K562 (cell line): ENCODE results near the gene LRRC71. TPM values are rescaled to one million over a fixed set of nuclear protein-coding genes. Genes with fewer than 3 reads are reported as not detected.

Experiments used
- CTBP1 ChIP-seq: fragments of 450-650 bp; IDR thresholded peaks from 2 replicates; pipeline ENCODE4 v1.6.1; 2016; ENCODE audit warnings: borderline replicate concordance
- NUFIP1 ChIP-seq: fragments of 450-650 bp; IDR thresholded peaks from 2 replicates; pipeline ENCODE4 v1.6.1; 2018; ENCODE audit not compliant: partially characterized antibody
- PHTF2 ChIP-seq: fragments of 250-450 bp; sonication (Bioruptor Pico); IDR thresholded peaks from 2 replicates; pipeline ENCODE4 v1.5.0; 2021; ENCODE audit warnings: mild to moderate bottlenecking
- PTBP1 ChIP-seq: fragments of 200-400 bp; formaldehyde crosslinking; IDR thresholded peaks from 2 replicates; pipeline ENCODE4 v1.6.1; 2017; ENCODE audit warnings: low read depth, low read length
- SRSF1 ChIP-seq: fragments of 200-400 bp; formaldehyde crosslinking; IDR thresholded peaks from 2 replicates; pipeline ENCODE4 v1.6.1; 2017; ENCODE audit warnings: mild to moderate bottlenecking, low read depth, low read length, moderate library complexity
- ZNF165 ChIP-seq: fragments of 250-450 bp; sonication (Bioruptor Pico); IDR thresholded peaks from 2 replicates; pipeline ENCODE4 v1.4.0; 2020; ENCODE audit warnings: borderline replicate concordance
- polyA plus RNA-seq, 8 experiments: library from polyadenylated mRNA; depleted of rRNA in 4 of 8; stranded (reverse) in 5 of 8; unstranded in 3 of 8; fragments of >200 nt; fragmentation: Nextera tagmentation in 2 of 8; fragmentation: Illumina TruSeq in 1 of 8; extraction: Ambion mirVana in 2 of 8; extraction: Trizol in 1 of 8; gene quantifications; 2 replicates each; pipeline versions ENCODE4 v1.2.1 to v1.2.3, GENCODE V29; 2011 to 2014; ENCODE audit warnings: inconsistent platforms in 1 of 8, missing spikeins in 1 of 8
- total RNA-seq, 7 experiments: library from RNA; depleted of rRNA in 6 of 7; stranded (reverse); fragments of >200 nt in 6 of 7; fragmentation: Illumina TruSeq in 2 of 7; extraction: Trizol in 2 of 7; gene quantifications; 2 replicates each; pipeline versions ENCODE4 v1.2.1 to v1.2.3, GENCODE V29; 2011 to 2021; ENCODE audit warnings: low replicate concordance in 1 of 7
- TF ChIP-seq, protein P1 (sequence below): fragments of 450-650 bp; IDR thresholded peaks from 2 replicates; pipeline ENCODE4 v1.6.1; 2016; ENCODE audit warnings: mild to moderate bottlenecking, moderate library complexity
- TF ChIP-seq, protein P2 (sequence below), 3 experiments: fragments of 200-800 bp in 1 of 3; fragments of 250-450 bp in 1 of 3; fragments of 450-650 bp in 1 of 3; sonication (Bioruptor Pico) in 1 of 3; sonication (Bioruptor generic) in 1 of 3; formaldehyde crosslinking in 1 of 3; IDR thresholded peaks; 2 replicates each; pipeline versions ENCODE4 v1.6.1 to v1.8.0; 2016 to 2022; ENCODE audit warnings: mild to moderate bottlenecking in 2 of 3, missing genetic modification characterization in 2 of 3, missing compliant biosample characterization in 1 of 3, moderate library complexity in 1 of 3
- TF ChIP-seq, protein P3 (sequence below): fragments of 250-450 bp; sonication (Bioruptor Pico); IDR thresholded peaks from 2 replicates; pipeline ENCODE4 v1.8.0; 2022; ENCODE audit warnings: moderate library complexity, mild to moderate bottlenecking, inconsistent platforms

The LRRC71 gene
- total and polyA plus RNA-seq, 9 of the 15 experiments (the other 6 are each of a cell fraction or from before 2014, with no cell fraction given), result 0.06 to 1.2 (median 0.51) TPM; not detected in 1

DNA sequence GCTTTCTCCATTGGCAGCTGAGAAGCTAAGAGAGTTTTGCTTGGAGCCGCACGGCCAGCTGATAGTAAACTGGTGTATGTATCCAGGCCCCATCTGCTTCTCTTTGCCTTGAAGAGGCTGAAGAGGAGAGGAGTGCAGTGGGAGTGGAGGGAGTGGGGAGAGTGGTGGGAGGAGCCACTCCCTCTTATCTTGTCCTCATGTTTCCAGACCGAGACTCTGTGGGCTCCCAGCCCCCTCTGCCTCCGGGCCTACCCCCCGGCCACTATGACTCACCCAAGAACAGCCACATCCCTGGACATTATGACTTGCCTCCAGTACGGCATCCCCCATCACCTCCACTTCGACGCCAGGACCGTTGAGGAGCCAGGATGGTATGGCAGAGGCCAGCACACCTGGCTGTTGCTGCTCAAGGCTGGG, 6.0 kb upstream of the LRRC71 start (continued):
- TF ChIP-seq, protein P1, sequence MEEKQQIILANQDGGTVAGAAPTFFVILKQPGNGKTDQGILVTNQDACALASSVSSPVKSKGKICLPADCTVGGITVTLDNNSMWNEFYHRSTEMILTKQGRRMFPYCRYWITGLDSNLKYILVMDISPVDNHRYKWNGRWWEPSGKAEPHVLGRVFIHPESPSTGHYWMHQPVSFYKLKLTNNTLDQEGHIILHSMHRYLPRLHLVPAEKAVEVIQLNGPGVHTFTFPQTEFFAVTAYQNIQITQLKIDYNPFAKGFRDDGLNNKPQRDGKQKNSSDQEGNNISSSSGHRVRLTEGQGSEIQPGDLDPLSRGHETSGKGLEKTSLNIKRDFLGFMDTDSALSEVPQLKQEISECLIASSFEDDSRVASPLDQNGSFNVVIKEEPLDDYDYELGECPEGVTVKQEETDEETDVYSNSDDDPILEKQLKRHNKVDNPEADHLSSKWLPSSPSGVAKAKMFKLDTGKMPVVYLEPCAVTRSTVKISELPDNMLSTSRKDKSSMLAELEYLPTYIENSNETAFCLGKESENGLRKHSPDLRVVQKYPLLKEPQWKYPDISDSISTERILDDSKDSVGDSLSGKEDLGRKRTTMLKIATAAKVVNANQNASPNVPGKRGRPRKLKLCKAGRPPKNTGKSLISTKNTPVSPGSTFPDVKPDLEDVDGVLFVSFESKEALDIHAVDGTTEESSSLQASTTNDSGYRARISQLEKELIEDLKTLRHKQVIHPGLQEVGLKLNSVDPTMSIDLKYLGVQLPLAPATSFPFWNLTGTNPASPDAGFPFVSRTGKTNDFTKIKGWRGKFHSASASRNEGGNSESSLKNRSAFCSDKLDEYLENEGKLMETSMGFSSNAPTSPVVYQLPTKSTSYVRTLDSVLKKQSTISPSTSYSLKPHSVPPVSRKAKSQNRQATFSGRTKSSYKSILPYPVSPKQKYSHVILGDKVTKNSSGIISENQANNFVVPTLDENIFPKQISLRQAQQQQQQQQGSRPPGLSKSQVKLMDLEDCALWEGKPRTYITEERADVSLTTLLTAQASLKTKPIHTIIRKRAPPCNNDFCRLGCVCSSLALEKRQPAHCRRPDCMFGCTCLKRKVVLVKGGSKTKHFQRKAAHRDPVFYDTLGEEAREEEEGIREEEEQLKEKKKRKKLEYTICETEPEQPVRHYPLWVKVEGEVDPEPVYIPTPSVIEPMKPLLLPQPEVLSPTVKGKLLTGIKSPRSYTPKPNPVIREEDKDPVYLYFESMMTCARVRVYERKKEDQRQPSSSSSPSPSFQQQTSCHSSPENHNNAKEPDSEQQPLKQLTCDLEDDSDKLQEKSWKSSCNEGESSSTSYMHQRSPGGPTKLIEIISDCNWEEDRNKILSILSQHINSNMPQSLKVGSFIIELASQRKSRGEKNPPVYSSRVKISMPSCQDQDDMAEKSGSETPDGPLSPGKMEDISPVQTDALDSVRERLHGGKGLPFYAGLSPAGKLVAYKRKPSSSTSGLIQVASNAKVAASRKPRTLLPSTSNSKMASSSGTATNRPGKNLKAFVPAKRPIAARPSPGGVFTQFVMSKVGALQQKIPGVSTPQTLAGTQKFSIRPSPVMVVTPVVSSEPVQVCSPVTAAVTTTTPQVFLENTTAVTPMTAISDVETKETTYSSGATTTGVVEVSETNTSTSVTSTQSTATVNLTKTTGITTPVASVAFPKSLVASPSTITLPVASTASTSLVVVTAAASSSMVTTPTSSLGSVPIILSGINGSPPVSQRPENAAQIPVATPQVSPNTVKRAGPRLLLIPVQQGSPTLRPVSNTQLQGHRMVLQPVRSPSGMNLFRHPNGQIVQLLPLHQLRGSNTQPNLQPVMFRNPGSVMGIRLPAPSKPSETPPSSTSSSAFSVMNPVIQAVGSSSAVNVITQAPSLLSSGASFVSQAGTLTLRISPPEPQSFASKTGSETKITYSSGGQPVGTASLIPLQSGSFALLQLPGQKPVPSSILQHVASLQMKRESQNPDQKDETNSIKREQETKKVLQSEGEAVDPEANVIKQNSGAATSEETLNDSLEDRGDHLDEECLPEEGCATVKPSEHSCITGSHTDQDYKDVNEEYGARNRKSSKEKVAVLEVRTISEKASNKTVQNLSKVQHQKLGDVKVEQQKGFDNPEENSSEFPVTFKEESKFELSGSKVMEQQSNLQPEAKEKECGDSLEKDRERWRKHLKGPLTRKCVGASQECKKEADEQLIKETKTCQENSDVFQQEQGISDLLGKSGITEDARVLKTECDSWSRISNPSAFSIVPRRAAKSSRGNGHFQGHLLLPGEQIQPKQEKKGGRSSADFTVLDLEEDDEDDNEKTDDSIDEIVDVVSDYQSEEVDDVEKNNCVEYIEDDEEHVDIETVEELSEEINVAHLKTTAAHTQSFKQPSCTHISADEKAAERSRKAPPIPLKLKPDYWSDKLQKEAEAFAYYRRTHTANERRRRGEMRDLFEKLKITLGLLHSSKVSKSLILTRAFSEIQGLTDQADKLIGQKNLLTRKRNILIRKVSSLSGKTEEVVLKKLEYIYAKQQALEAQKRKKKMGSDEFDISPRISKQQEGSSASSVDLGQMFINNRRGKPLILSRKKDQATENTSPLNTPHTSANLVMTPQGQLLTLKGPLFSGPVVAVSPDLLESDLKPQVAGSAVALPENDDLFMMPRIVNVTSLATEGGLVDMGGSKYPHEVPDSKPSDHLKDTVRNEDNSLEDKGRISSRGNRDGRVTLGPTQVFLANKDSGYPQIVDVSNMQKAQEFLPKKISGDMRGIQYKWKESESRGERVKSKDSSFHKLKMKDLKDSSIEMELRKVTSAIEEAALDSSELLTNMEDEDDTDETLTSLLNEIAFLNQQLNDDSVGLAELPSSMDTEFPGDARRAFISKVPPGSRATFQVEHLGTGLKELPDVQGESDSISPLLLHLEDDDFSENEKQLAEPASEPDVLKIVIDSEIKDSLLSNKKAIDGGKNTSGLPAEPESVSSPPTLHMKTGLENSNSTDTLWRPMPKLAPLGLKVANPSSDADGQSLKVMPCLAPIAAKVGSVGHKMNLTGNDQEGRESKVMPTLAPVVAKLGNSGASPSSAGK, result peak; percentile 89
- TF ChIP-seq PHTF2 (CRISPR knock-in tag), result no peak
- TF ChIP-seq NUFIP1, result no peak
- TF ChIP-seq, protein P2, sequence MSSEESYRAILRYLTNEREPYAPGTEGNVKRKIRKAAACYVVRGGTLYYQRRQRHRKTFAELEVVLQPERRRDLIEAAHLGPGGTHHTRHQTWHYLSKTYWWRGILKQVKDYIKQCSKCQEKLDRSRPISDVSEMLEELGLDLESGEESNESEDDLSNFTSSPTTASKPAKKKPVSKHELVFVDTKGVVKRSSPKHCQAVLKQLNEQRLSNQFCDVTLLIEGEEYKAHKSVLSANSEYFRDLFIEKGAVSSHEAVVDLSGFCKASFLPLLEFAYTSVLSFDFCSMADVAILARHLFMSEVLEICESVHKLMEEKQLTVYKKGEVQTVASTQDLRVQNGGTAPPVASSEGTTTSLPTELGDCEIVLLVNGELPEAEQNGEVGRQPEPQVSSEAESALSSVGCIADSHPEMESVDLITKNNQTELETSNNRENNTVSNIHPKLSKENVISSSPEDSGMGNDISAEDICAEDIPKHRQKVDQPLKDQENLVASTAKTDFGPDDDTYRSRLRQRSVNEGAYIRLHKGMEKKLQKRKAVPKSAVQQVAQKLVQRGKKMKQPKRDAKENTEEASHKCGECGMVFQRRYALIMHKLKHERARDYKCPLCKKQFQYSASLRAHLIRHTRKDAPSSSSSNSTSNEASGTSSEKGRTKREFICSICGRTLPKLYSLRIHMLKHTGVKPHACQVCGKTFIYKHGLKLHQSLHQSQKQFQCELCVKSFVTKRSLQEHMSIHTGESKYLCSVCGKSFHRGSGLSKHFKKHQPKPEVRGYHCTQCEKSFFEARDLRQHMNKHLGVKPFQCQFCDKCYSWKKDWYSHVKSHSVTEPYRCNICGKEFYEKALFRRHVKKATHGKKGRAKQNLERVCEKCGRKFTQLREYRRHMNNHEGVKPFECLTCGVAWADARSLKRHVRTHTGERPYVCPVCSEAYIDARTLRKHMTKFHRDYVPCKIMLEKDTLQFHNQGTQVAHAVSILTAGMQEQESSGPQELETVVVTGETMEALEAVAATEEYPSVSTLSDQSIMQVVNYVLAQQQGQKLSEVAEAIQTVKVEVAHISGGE (CRISPR knock-in tag; IDR thresholded peaks at IDR 0.05), result no peak
- TF ChIP-seq ZNF165 (CRISPR knock-in tag), result no peak
- peak; percentile 99 for TF ChIP-seq CTBP1
- no peak for TF ChIP-seq PTBP1
- TF ChIP-seq, protein P3, sequence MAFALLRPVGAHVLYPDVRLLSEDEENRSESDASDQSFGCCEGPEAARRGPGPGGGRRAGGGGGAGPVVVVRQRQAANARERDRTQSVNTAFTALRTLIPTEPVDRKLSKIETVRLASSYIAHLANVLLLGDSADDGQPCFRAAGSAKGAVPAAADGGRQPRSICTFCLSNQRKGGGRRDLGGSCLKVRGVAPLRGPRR, result no peak
- TF ChIP-seq SRSF1, result no peak
